ENCODE data around the gene BMP8A. TPM values are rescaled to one million over a fixed set of nuclear protein-coding genes. Genes with fewer than 3 reads are reported as not detected.

The BMP8A gene
- total RNA-seq, 1 donor from 2014 or later = 0.58 TPM

DNA sequence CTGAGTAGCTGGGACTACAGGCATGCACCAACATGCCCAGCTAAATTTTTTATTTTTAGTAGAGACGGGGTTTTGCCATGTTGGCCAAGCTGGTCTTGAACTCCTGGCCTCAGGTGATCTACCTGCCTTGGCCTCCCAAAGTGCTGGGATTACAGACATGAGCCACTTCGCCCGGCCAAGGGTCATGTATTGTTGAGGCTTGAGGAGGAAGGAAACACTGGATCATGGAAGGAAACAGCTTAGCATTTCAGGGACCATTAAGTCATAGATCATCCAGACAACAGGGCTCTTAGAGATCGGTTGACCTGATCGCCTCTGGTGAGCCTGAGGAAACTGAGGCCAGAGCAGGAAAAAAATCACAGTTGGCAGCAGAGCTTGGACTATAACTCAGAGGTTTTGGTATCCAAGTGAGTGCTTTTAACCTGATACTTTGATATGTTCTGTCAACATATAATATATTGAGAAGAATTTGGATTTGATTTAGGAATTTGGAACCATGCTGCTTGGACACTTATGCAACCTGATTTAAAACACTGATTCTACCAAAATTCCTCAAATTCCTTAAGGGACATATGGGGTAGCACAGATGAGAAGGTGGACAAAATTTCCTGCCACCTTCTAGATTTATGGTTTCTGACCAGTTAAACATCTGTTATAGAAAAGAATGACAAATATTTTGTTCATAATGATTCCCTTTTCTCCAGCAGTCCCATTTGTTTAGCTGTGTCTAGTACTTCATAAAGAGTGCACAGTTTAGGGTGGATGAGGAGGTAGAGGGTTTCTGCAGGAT is 13.1 kb upstream of the BMP8A start:
- DNase-seq (ENCODE audit: low read depth) = no peak
- no peak overlapping the region for H3K4me3 ChIP-seq (ENCODE audit: low read depth, low read length)
- TF ChIP-seq, protein P1, sequence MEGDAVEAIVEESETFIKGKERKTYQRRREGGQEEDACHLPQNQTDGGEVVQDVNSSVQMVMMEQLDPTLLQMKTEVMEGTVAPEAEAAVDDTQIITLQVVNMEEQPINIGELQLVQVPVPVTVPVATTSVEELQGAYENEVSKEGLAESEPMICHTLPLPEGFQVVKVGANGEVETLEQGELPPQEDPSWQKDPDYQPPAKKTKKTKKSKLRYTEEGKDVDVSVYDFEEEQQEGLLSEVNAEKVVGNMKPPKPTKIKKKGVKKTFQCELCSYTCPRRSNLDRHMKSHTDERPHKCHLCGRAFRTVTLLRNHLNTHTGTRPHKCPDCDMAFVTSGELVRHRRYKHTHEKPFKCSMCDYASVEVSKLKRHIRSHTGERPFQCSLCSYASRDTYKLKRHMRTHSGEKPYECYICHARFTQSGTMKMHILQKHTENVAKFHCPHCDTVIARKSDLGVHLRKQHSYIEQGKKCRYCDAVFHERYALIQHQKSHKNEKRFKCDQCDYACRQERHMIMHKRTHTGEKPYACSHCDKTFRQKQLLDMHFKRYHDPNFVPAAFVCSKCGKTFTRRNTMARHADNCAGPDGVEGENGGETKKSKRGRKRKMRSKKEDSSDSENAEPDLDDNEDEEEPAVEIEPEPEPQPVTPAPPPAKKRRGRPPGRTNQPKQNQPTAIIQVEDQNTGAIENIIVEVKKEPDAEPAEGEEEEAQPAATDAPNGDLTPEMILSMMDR (IDR thresholded peaks at IDR 0.05; ENCODE audit: insufficient read depth, low read length, poor library complexity, severe bottlenecking) = no peak
- no peaks in the 10 kb centered on the region for H3K27me3 ChIP-seq (ENCODE audit: control insufficient read depth, insufficient read depth, low read length)
- peaks cover 5% of the 10 kb centered on the region for H3K36me3 ChIP-seq (ENCODE audit: control insufficient read depth, insufficient read depth, low read length)

DNA sequence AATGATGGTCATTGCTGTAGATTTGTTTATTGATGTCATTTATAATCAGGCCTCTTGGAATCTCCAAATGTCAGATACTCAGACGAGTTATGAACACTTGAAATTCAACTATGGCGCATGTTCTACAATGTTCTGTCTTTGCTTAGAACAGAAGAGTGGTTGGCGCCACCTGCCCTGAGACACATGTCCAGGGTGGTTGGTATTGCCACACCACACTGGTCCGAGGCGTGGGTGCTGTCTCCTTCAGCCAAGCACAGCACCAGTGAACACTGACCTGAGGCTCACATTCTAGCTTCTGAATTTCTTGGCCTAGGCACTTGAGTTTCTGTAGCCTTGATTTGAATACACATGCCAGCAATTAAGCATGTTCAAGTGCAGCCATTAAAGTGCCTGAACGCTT is 10.1 kb upstream of the BMP8A start:
- DNase-seq (ENCODE audit: low read depth) = no peak

DNA sequence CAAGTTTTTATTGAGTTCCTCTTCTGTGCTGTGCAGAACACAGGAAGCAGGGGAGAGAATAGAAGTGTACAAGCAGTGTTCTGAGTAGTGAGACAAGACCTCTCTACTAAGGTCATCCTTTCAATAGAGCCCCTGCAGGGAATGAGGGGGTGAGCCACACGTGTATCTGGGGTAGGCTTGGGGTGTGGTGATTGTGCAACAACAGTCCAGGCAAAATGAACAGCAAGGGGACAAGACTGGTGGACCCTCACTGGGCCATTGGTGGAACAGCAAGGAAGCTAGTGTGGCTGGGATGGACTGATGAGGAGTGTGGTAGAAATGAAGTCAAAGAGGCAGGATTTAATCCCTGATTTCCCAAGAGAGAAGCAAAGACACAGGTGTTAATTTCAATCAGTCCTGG is 8.2 kb upstream of the BMP8A start:
- Histone ChIP-seq H3K4me3 (ENCODE audit: low read depth, low read length) (no peak overlapping the region), H3K36me3 (ENCODE audit: control insufficient read depth, insufficient read depth, low read length) (peaks cover 8% of the 10 kb centered on the region), H3K27me3 (ENCODE audit: control insufficient read depth, insufficient read depth, low read length) (no peaks in the 10 kb centered on the region)
- TF ChIP-seq, protein P1 (IDR thresholded peaks at IDR 0.05; ENCODE audit: insufficient read depth, low read length, poor library complexity, severe bottlenecking) = no peak
- no peak for DNase-seq (ENCODE audit: low read depth)

More for the DNA sequence above, 10.1 kb upstream of the BMP8A start:
- TF ChIP-seq, protein P1 (IDR thresholded peaks at IDR 0.05; ENCODE audit: insufficient read depth, low read length, poor library complexity, severe bottlenecking) = no peak
- Histone ChIP-seq H3K27me3 (ENCODE audit: control insufficient read depth, insufficient read depth, low read length) (no peaks in the 10 kb centered on the region), H3K36me3 (ENCODE audit: control insufficient read depth, insufficient read depth, low read length) (peaks cover 10% of the 10 kb centered on the region), H3K4me3 (ENCODE audit: low read depth, low read length) (no peak overlapping the region)

DNA sequence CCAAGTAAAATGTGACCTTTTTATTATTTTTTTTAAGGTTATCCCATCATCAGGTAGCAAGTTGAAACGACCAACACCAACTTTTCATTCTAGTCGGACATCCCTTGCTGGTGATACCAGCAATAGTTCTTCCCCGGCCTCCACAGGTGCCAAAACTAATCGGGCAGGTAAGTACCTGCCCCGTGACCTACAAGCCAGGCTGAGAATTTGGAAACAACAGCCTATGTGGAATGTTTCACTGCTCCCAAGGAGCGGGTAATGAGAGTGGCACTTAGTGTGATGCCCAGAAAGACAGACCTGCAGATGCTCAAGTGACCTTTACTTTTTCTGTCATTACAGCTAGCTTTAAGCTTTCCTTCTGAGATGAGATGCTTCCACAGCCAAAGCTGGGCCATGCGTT is 6.9 kb upstream of the BMP8A start:
- DNase-seq (ENCODE audit: low read depth) = no peak
- peaks cover 8% of the 10 kb centered on the region for H3K36me3 ChIP-seq (ENCODE audit: control insufficient read depth, insufficient read depth, low read length)
- TF ChIP-seq, protein P1 (IDR thresholded peaks at IDR 0.05; ENCODE audit: insufficient read depth, low read length, poor library complexity, severe bottlenecking) = no peak
- H3K4me3 ChIP-seq (ENCODE audit: low read depth, low read length) = no peak overlapping the region
- no peaks in the 10 kb centered on the region for H3K27me3 ChIP-seq (ENCODE audit: control insufficient read depth, insufficient read depth, low read length)

DNA sequence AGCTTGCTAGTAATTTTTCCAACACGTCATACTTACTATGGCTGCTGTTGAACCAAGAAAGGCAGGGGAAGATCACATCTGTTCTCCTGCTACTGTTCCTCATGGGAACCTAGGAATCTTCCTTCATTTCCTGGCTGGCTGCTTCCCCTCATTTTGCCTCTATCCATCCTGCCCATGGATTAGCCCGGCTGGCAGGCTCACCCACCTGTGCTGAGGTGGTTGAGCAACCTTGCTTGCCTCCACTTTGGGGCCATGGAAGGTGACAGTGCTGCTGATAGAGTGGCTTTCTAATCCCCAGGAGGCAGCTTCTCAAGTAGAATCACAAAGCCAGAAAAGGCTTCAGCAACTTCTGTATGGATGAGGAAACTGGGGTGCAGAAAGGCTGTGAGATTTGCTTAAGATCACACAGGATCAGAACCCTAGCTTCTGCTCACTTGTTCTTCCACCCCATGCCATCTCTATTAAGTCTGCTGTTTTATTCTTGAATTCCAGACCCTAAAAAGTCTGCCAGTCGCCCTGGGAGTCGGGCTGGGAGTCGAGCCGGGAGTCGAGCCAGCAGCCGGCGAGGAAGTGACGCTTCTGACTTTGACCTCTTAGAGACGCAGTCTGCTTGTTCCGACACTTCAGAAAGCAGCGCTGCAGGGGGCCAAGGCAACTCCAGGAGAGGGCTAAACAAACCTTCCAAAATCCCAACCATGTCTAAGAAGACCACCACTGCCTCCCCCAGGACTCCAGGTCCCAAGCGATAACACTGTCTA is 6.2 kb upstream of the BMP8A start:
- Histone ChIP-seq H3K36me3 (ENCODE audit: control insufficient read depth, insufficient read depth, low read length) (peaks cover 8% of the 10 kb centered on the region), H3K4me3 (ENCODE audit: low read depth, low read length) (no peak overlapping the region), H3K27me3 (ENCODE audit: control insufficient read depth, insufficient read depth, low read length) (no peaks in the 10 kb centered on the region)
- no peak for DNase-seq (ENCODE audit: low read depth)
- TF ChIP-seq, protein P1 (IDR thresholded peaks at IDR 0.05; ENCODE audit: insufficient read depth, low read length, poor library complexity, severe bottlenecking) = no peak
